ENCODE measurements around the gene SAMD3. TPM values are rescaled to one million over a fixed set of nuclear protein-coding genes. Genes with fewer than 3 reads are reported as not detected.

SAMD3 gene
- total RNA-seq, 1 experiment from 2014 or later, result not detected

DNA sequence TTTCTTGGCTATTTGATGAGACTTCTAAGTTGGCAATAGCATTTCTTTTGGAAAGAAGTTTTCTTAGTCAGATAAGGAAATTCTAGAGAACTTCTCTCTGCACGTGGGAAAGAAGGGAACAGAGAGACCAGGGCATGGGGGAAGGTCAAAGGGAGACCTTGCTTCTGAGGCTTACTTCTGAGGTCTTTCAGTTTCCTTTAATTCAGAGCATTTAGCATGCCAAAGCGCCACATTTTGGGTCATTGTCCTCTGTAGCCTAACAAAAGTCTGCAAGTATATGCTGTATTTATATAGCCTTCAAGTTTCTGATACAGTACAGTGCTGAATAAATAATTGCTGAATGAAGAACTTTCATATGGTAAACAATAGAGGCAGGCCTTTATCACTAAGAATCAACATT, 95.6 kb downstream of the SAMD3 start:
- H4K20me1 ChIP-seq (ENCODE audit: insufficient read depth), result no peaks in the 10 kb centered on the region
- ChIA-PET CTCF (no interaction called here), POLR2A (ENCODE audit: unreplicated experiment) (no interaction called here)
- no TSS peak for BruUV-seq (replicated peaks)
- H3F3A ChIP-seq (ENCODE audit: insufficient read depth, low read depth), result no peaks in the 10 kb centered on the region
- no peaks in the 10 kb centered on the region for H3K36me3 ChIP-seq (ENCODE audit: low read depth)
- intact Hi-C loops (cut with micrococcal nuclease; ENCODE audit: unreplicated experiment), result no loop called here
- no peaks in the 10 kb centered on the region for H3K27me3 ChIP-seq (ENCODE audit: insufficient read depth, low read depth)
- no peaks in the 10 kb centered on the region for H3K79me2 ChIP-seq (ENCODE audit: low read depth)
- DNase-seq, result no peak
- H3K4me2 ChIP-seq, result no peak overlapping the region
- H2AFZ ChIP-seq, result no peak overlapping the region
- TF ChIP-seq, protein P1, sequence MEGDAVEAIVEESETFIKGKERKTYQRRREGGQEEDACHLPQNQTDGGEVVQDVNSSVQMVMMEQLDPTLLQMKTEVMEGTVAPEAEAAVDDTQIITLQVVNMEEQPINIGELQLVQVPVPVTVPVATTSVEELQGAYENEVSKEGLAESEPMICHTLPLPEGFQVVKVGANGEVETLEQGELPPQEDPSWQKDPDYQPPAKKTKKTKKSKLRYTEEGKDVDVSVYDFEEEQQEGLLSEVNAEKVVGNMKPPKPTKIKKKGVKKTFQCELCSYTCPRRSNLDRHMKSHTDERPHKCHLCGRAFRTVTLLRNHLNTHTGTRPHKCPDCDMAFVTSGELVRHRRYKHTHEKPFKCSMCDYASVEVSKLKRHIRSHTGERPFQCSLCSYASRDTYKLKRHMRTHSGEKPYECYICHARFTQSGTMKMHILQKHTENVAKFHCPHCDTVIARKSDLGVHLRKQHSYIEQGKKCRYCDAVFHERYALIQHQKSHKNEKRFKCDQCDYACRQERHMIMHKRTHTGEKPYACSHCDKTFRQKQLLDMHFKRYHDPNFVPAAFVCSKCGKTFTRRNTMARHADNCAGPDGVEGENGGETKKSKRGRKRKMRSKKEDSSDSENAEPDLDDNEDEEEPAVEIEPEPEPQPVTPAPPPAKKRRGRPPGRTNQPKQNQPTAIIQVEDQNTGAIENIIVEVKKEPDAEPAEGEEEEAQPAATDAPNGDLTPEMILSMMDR (conservative IDR thresholded peaks at IDR 0.05), result no peak
- H3K27ac ChIP-seq, result no peak overlapping the region
- no peaks in the 10 kb centered on the region for H3K4me1 ChIP-seq (replicated peaks; ENCODE audit: insufficient read depth)
- H3K9me3 ChIP-seq (ENCODE audit: insufficient read depth, low read depth), result no peaks in the 10 kb centered on the region
- H3K4me3 ChIP-seq, result no peak overlapping the region
- no peaks in the 10 kb centered on the region for H3K9me2 ChIP-seq (ENCODE audit: insufficient read depth)

DNA sequence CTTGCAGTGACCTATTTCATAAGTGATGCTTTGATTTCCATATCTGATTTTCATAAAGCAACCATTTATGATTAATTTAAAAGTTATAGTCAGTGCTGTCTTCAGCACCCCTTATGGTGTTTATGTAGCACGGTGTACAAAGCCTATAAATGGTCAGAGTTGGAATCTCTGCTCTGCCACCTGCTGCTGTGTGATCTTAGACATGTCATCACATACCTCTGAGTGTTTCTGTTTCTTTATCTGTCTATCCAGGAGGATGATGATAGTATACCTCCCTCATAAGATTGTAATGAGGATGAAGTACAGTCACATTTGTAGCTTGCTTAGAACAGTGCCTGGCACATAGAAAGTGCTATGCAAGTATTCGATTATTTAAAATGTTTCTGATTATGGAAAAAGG, 100.5 kb downstream of the SAMD3 start:
- Histone ChIP-seq H4K20me1 (ENCODE audit: insufficient read depth) (no peaks in the 10 kb centered on the region), H3K27me3 (ENCODE audit: insufficient read depth, low read depth) (no peaks in the 10 kb centered on the region), H3K79me2 (ENCODE audit: low read depth) (no peaks in the 10 kb centered on the region), H3K4me1 (replicated peaks; ENCODE audit: insufficient read depth) (no peaks in the 10 kb centered on the region), H3K4me3 (no peak overlapping the region), H3K36me3 (ENCODE audit: low read depth) (no peaks in the 10 kb centered on the region), H3K9me3 (ENCODE audit: insufficient read depth, low read depth) (no peaks in the 10 kb centered on the region), H3F3A (ENCODE audit: insufficient read depth, low read depth) (no peaks in the 10 kb centered on the region), H3K27ac (no peak overlapping the region), H3K9me2 (ENCODE audit: insufficient read depth) (no peaks in the 10 kb centered on the region), H3K4me2 (no peak overlapping the region), H2AFZ (no peak overlapping the region)
- TF ChIP-seq, protein P1 (conservative IDR thresholded peaks at IDR 0.05), result no peak
- no peak for TF ChIP-seq EZH2 (IDR thresholded peaks at IDR 0.05; ENCODE audit: low read depth)
- intact Hi-C loops (cut with micrococcal nuclease; ENCODE audit: unreplicated experiment), result no loop called here
- POLR2A ChIA-PET (ENCODE audit: unreplicated experiment), result no interaction called here
- no TSS peak for BruUV-seq (replicated peaks)
- CTCF ChIA-PET, result no interaction called here
- DNase-seq, result no peak

DNA sequence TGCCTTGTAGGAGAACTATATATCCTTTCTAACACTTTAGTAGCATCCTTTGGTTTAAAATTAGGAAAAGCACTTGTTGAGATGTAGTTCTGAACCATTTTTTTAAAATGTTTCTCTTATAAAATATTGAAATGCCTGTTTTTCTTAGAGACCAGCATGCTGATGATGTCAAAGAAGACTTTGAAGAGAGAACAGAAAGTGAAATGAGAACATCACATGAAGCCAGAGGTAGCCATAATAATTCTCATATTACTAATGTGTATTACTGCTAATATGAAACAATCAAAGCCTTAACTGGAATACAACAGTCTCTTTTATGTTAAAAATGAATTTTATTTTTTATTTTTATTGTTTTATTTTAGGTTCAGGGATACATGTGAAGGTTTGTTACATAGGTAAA, 102.0 kb downstream of the SAMD3 start:
- TF ChIP-seq EZH2 (IDR thresholded peaks at IDR 0.05; ENCODE audit: low read depth), result no peak
- TF ChIP-seq, protein P1 (conservative IDR thresholded peaks at IDR 0.05), result no peak
- H3F3A ChIP-seq (ENCODE audit: insufficient read depth, low read depth), result no peaks in the 10 kb centered on the region
- BruUV-seq (replicated peaks), result no TSS peak
- no peaks in the 10 kb centered on the region for H3K9me2 ChIP-seq (ENCODE audit: insufficient read depth)
- H3K27me3 ChIP-seq (ENCODE audit: insufficient read depth, low read depth), result no peaks in the 10 kb centered on the region
- H3K4me3 ChIP-seq, result no peak overlapping the region
- H3K27ac ChIP-seq, result no peak overlapping the region
- no peak overlapping the region for H3K4me2 ChIP-seq
- H3K79me2 ChIP-seq (ENCODE audit: low read depth), result no peaks in the 10 kb centered on the region
- H4K20me1 ChIP-seq (ENCODE audit: insufficient read depth), result no peaks in the 10 kb centered on the region
- H3K4me1 ChIP-seq (replicated peaks; ENCODE audit: insufficient read depth), result no peaks in the 10 kb centered on the region
- no peak for DNase-seq
- no peak overlapping the region for H2AFZ ChIP-seq
- H3K36me3 ChIP-seq (ENCODE audit: low read depth), result no peaks in the 10 kb centered on the region
- intact Hi-C loops (cut with micrococcal nuclease; ENCODE audit: unreplicated experiment), result no loop called here
- H3K9me3 ChIP-seq (ENCODE audit: insufficient read depth, low read depth), result no peaks in the 10 kb centered on the region
- POLR2A ChIA-PET (ENCODE audit: unreplicated experiment), result no interaction called here
- CTCF ChIA-PET, result no interaction called here
